DOHH2 (cell line): Measurements from ENCODE around the gene HABP2.

Experiments used
- H3F3A ChIP-seq: fragments of 200-600 bp; sonication (generic), shearing (Covaris generic); 2 replicates; pipeline ENCODE4 v1.6.0; 2016; ENCODE audit warnings: antibody characterized with exemption, mild to moderate bottlenecking; ENCODE audit not compliant: control insufficient read depth, insufficient read depth
- H3K27ac ChIP-seq: fragments of 200-600 bp; sonication (generic); 2 replicates; pipeline ENCODE4 v1.5.1; 2014; ENCODE audit warnings: low read depth, mild to moderate bottlenecking, low read length, moderate library complexity
- H3K27me3 ChIP-seq: fragments of 200-600 bp; sonication (generic); 2 replicates; pipeline ENCODE4 v1.6.1; 2014; ENCODE audit warnings: mild to moderate bottlenecking, low read length, mixed read lengths; ENCODE audit not compliant: control insufficient read depth
- H3K36me3 ChIP-seq: fragments of 200-600 bp; sonication (generic); 2 replicates; pipeline ENCODE4 v1.6.1; 2014; ENCODE audit warnings: mild to moderate bottlenecking, low read length, moderate library complexity, mixed read lengths; ENCODE audit not compliant: control insufficient read depth
- H3K4me1 ChIP-seq: fragments of 200-600 bp; sonication (generic); 2 replicates; pipeline ENCODE4 v1.6.1; 2014; ENCODE audit warnings: mild to moderate bottlenecking, low read length, mixed read lengths; ENCODE audit not compliant: control insufficient read depth
- H3K4me2 ChIP-seq: fragments of 200-600 bp; sonication (generic); 2 replicates; pipeline ENCODE4 v1.6.0; 2014; ENCODE audit warnings: mild to moderate bottlenecking, low read length, moderate library complexity
- H3K4me3 ChIP-seq: fragments of 200-600 bp; sonication (generic); 2 replicates; pipeline ENCODE4 v1.5.1; 2014; ENCODE audit warnings: mild to moderate bottlenecking, low read length, mixed read lengths
- H3K79me2 ChIP-seq: fragments of 200-600 bp; sonication (generic); 2 replicates; pipeline ENCODE4 v1.6.1; 2014; ENCODE audit warnings: mild to moderate bottlenecking, low read length, mixed read lengths; ENCODE audit not compliant: control insufficient read depth
- H3K9me2 ChIP-seq: fragments of 200-600 bp; sonication (generic); replicated peaks from 2 replicates; pipeline ENCODE4 v1.6.1; 2014; ENCODE audit warnings: mild to moderate bottlenecking, low read length, mixed read lengths; ENCODE audit not compliant: control insufficient read depth
- H3K9me3 ChIP-seq: fragments of 200-600 bp; sonication (generic); 2 replicates; pipeline ENCODE4 v1.6.1; 2014; ENCODE audit warnings: antibody characterized with exemption, low read length, mixed read lengths; ENCODE audit not compliant: control insufficient read depth, insufficient read depth
- H4K20me1 ChIP-seq: fragments of 200-600 bp; sonication (generic); 2 replicates; pipeline ENCODE4 v1.6.0; 2014; ENCODE audit warnings: low read depth, mild to moderate bottlenecking, antibody characterized with exemption, low read length, moderate library complexity; ENCODE audit not compliant: control insufficient read depth, insufficient read depth
- CTCF ChIP-seq: fragments of 200-600 bp; sonication (generic); IDR thresholded peaks from one replicate; pipeline ENCODE4 v1.5.1; 2014; ENCODE audit warnings: antibody characterized with exemption, mild to moderate bottlenecking, low read depth, low read length; ENCODE audit not compliant: poor library complexity, severe bottlenecking
- EZH2phosphoT487 ChIP-seq: fragments of 200-600 bp; sonication (generic); IDR thresholded peaks from 2 replicates; pipeline ENCODE4 v1.6.1; 2017; ENCODE audit warnings: borderline replicate concordance, mild to moderate bottlenecking, antibody characterized with exemption, low read length, moderate library complexity, mixed read lengths

Gene HABP2

GRCh38 chr10:113618338-113618737, 65.5 kb downstream of the HABP2 start:
- H3K9me3 ChIP-seq, result no peaks in the 10 kb centered on the region
- H3K4me1 ChIP-seq, result no peaks in the 10 kb centered on the region
- H3K79me2 ChIP-seq, result no peaks in the 10 kb centered on the region
- no peaks in the 10 kb centered on the region for H3F3A ChIP-seq
- no peak overlapping the region for H3K4me2 ChIP-seq
- no peaks in the 10 kb centered on the region for H3K27me3 ChIP-seq
- H3K36me3 ChIP-seq, result no peaks in the 10 kb centered on the region
- H3K27ac ChIP-seq, result no peak overlapping the region
- H4K20me1 ChIP-seq, result no peaks in the 10 kb centered on the region
- H3K9me2 ChIP-seq, result no peaks in the 10 kb centered on the region
- TF ChIP-seq EZH2phosphoT487, result no peak
- no peak overlapping the region for H3K4me3 ChIP-seq

- H3K9me2 ChIP-seq, result no peaks in the 10 kb centered on the region
- no peaks in the 10 kb centered on the region for H3K79me2 ChIP-seq
- no peaks in the 10 kb centered on the region for H3K4me1 ChIP-seq
- no peaks in the 10 kb centered on the region for H3K36me3 ChIP-seq
- TF ChIP-seq CTCF, result no peak
- H3K9me3 ChIP-seq, result no peaks in the 10 kb centered on the region
- H4K20me1 ChIP-seq, result no peaks in the 10 kb centered on the region
- no peaks in the 10 kb centered on the region for H3F3A ChIP-seq
- no peak overlapping the region for H3K27ac ChIP-seq
- no peak overlapping the region for H3K4me2 ChIP-seq
- H3K4me3 ChIP-seq, result no peak overlapping the region
- no peaks in the 10 kb centered on the region for H3K27me3 ChIP-seq
These were observed 66.5 kb downstream of the HABP2 start for GRCh38 chr10:113619401-113619800.

DNA sequence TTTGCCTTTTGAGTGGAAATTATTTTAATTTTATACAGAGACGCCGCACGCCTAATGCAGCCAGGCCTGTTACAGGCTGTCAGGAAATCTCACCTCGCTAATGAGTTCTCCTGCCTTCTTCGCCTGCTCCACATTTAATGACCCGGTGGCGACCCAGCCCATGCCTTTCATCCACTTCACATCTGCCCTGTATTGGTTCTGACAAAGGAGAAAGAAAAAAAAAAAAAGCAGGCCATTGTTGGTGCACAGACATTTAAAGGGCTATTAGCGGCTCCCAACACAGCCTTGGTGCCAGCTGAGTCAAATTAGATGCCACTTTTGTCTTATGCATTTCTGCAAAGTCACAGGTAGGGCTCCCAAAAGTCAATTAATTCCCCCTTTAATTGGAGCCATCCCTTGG, 67.7 kb downstream of the HABP2 start:
- Histone ChIP-seq H3K4me1 (no peaks in the 10 kb centered on the region), H3F3A (no peaks in the 10 kb centered on the region), H3K36me3 (no peaks in the 10 kb centered on the region), H3K27ac (no peak overlapping the region), H3K27me3 (no peaks in the 10 kb centered on the region), H3K4me2 (no peak overlapping the region), H3K9me3 (no peaks in the 10 kb centered on the region), H4K20me1 (no peaks in the 10 kb centered on the region), H3K79me2 (no peaks in the 10 kb centered on the region), H3K4me3 (no peak overlapping the region), H3K9me2 (no peaks in the 10 kb centered on the region)
- TF ChIP-seq EZH2phosphoT487 (no peak), CTCF (no peak)

DNA sequence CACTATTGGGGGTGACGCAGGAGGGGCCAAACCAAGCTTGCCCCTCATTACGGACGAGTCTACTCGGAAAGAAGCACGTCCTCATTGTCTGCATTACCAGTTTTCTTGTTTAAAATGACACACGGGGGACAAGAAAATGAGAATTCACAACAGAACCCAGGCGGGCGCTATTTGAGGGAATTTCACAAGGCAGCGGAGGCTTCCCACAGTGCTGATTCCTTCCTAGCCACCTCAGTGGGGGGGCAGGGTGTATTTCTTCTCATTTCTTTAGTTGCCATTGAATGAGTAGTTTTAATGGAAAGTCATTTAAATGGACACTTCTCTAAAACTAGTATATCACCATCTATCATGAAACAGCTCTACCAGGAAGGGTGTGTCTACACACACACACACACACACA, 68.1 kb downstream of the HABP2 start:
- no peaks in the 10 kb centered on the region for H3K27me3 ChIP-seq
- H3K4me1 ChIP-seq, result no peaks in the 10 kb centered on the region
- no peaks in the 10 kb centered on the region for H3K9me3 ChIP-seq
- H3K79me2 ChIP-seq, result no peaks in the 10 kb centered on the region
- no peaks in the 10 kb centered on the region for H3K9me2 ChIP-seq
- H3K36me3 ChIP-seq, result no peaks in the 10 kb centered on the region
- no peak for TF ChIP-seq EZH2phosphoT487
- TF ChIP-seq CTCF, result no peak
- no peak overlapping the region for H3K4me2 ChIP-seq
- H3F3A ChIP-seq, result no peaks in the 10 kb centered on the region
- no peak overlapping the region for H3K4me3 ChIP-seq
- no peak overlapping the region for H3K27ac ChIP-seq
- H4K20me1 ChIP-seq, result no peaks in the 10 kb centered on the region
